NCI-H226 (cell line): ENCODE measurements around the gene CCL3.
"Not testable (repeated sequence)": the region's sequence is repeated elsewhere in the genome, so short reads cannot be mapped to it uniquely, and the experiment has no call there.

Source experiments
- DNase-seq: peaks from one replicate; pipeline ENCODE4 v3.0.0-alpha.2; 2015

The CCL3 gene

GRCh38 chr17:36089888-36090836, at the start of gene CCL3:
CCL3 (minus strand) TSS chr17:36090143; CDS start chr17:36090058, 85 bp downstream.
- DNase-seq, result no peak

- no peak for DNase-seq
Observed at GRCh38 chr17:36136439-36136838, 46.5 kb upstream of the CCL3 start.

- DNase-seq, result no peak
Observed at GRCh38 chr17:36136036-36136435, 46.1 kb upstream of the CCL3 start.

GRCh38 chr17:36135465-36135864, 45.5 kb upstream of the CCL3 start:
- no peak for DNase-seq

GRCh38 chr17:36133602-36134236, 43.8 kb upstream of the CCL3 start:
- no peak for DNase-seq

- DNase-seq, result no peak
Observed at GRCh38 chr17:36132421-36132831, 42.5 kb upstream of the CCL3 start.

- no peak for DNase-seq
Observed at GRCh38 chr17:36131931-36132330, 42.0 kb upstream of the CCL3 start.

GRCh38 chr17:36131421-36131820, 41.5 kb upstream of the CCL3 start:
- no peak for DNase-seq

- DNase-seq, result no peak
Observed at GRCh38 chr17:36130346-36130745, 40.4 kb upstream of the CCL3 start.

- no peak for DNase-seq
Observed at GRCh38 chr17:36129616-36130015, 39.7 kb upstream of the CCL3 start.

GRCh38 chr17:36128411-36128978, 38.6 kb upstream of the CCL3 start:
- no peak for DNase-seq

GRCh38 chr17:36127911-36128310, 38.0 kb upstream of the CCL3 start:
- DNase-seq, result no peak

GRCh38 chr17:36127199-36127893, 37.4 kb upstream of the CCL3 start:
- no peak for DNase-seq

- no peak for DNase-seq
Observed at GRCh38 chr17:36124879-36125824, 35.2 kb upstream of the CCL3 start.

GRCh38 chr17:36123431-36123830, 33.5 kb upstream of the CCL3 start:
- DNase-seq, result no peak

GRCh38 chr17:36121099-36121498, 31.2 kb upstream of the CCL3 start:
- not testable (repeated sequence) for DNase-seq

GRCh38 chr17:36120221-36120620, 30.3 kb upstream of the CCL3 start:
- no peak for DNase-seq

- DNase-seq, result no peak
Observed at GRCh38 chr17:36118477-36119353, 28.8 kb upstream of the CCL3 start.

GRCh38 chr17:36117505-36118382, 27.8 kb upstream of the CCL3 start:
- no peak for DNase-seq

GRCh38 chr17:36115649-36115977, 25.7 kb upstream of the CCL3 start:
- not testable (repeated sequence) for DNase-seq
